DOHH2 (cell line): Measurements from ENCODE around the gene ITPR3.

ENCODE experiments used
- H3F3A ChIP-seq: fragments of 200-600 bp; sonication (generic), shearing (Covaris generic); 2 replicates; pipeline ENCODE4 v1.6.0; 2016; ENCODE audit warnings: antibody characterized with exemption, mild to moderate bottlenecking; ENCODE audit not compliant: control insufficient read depth, insufficient read depth
- H3K27ac ChIP-seq: fragments of 200-600 bp; sonication (generic); 2 replicates; pipeline ENCODE4 v1.5.1; 2014; ENCODE audit warnings: low read depth, mild to moderate bottlenecking, low read length, moderate library complexity
- H3K27me3 ChIP-seq: fragments of 200-600 bp; sonication (generic); 2 replicates; pipeline ENCODE4 v1.6.1; 2014; ENCODE audit warnings: mild to moderate bottlenecking, low read length, mixed read lengths; ENCODE audit not compliant: control insufficient read depth
- H3K36me3 ChIP-seq: fragments of 200-600 bp; sonication (generic); 2 replicates; pipeline ENCODE4 v1.6.1; 2014; ENCODE audit warnings: mild to moderate bottlenecking, low read length, moderate library complexity, mixed read lengths; ENCODE audit not compliant: control insufficient read depth
- H3K4me1 ChIP-seq: fragments of 200-600 bp; sonication (generic); 2 replicates; pipeline ENCODE4 v1.6.1; 2014; ENCODE audit warnings: mild to moderate bottlenecking, low read length, mixed read lengths; ENCODE audit not compliant: control insufficient read depth
- H3K4me2 ChIP-seq: fragments of 200-600 bp; sonication (generic); 2 replicates; pipeline ENCODE4 v1.6.0; 2014; ENCODE audit warnings: mild to moderate bottlenecking, low read length, moderate library complexity
- H3K4me3 ChIP-seq: fragments of 200-600 bp; sonication (generic); 2 replicates; pipeline ENCODE4 v1.5.1; 2014; ENCODE audit warnings: mild to moderate bottlenecking, low read length, mixed read lengths
- H3K79me2 ChIP-seq: fragments of 200-600 bp; sonication (generic); 2 replicates; pipeline ENCODE4 v1.6.1; 2014; ENCODE audit warnings: mild to moderate bottlenecking, low read length, mixed read lengths; ENCODE audit not compliant: control insufficient read depth
- H3K9me2 ChIP-seq: fragments of 200-600 bp; sonication (generic); replicated peaks from 2 replicates; pipeline ENCODE4 v1.6.1; 2014; ENCODE audit warnings: mild to moderate bottlenecking, low read length, mixed read lengths; ENCODE audit not compliant: control insufficient read depth
- H3K9me3 ChIP-seq: fragments of 200-600 bp; sonication (generic); 2 replicates; pipeline ENCODE4 v1.6.1; 2014; ENCODE audit warnings: antibody characterized with exemption, low read length, mixed read lengths; ENCODE audit not compliant: control insufficient read depth, insufficient read depth
- H4K20me1 ChIP-seq: fragments of 200-600 bp; sonication (generic); 2 replicates; pipeline ENCODE4 v1.6.0; 2014; ENCODE audit warnings: low read depth, mild to moderate bottlenecking, antibody characterized with exemption, low read length, moderate library complexity; ENCODE audit not compliant: control insufficient read depth, insufficient read depth
- EZH2phosphoT487 ChIP-seq: fragments of 200-600 bp; sonication (generic); IDR thresholded peaks from 2 replicates; pipeline ENCODE4 v1.6.1; 2017; ENCODE audit warnings: borderline replicate concordance, mild to moderate bottlenecking, antibody characterized with exemption, low read length, moderate library complexity, mixed read lengths
- TF ChIP-seq, protein P1 (sequence below): fragments of 200-600 bp; sonication (generic); IDR thresholded peaks from one replicate; pipeline ENCODE4 v1.5.1; 2014; ENCODE audit warnings: antibody characterized with exemption, mild to moderate bottlenecking, low read depth, low read length; ENCODE audit not compliant: poor library complexity, severe bottlenecking

ITPR3 gene

DNA sequence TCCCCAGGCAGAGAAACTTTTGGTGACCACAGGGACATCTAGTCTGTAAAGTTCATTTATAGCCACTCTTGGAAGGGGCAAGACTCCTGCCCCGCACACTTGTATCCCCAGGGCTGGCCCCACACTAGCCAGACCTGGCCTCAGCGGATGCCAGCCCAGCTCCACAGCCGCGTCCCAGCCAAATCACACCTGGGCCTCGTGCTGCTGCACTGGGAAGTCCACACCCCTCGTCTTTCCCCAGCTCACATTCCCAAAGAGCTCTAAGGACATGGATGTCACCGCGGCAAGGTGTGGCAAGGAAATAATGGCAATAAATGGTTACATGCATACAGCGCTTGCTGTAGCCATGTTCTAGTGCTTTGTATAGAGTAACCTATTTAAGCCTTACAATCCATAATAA is 117.0 kb downstream of the ITPR3 start:
- Histone ChIP-seq H3K27ac (no peak overlapping the region), H4K20me1 (no peaks in the 10 kb centered on the region), H3K4me2 (no peak overlapping the region), H3K9me3 (no peaks in the 10 kb centered on the region), H3K36me3 (no peaks in the 10 kb centered on the region), H3K4me1 (no peaks in the 10 kb centered on the region), H3K79me2 (no peaks in the 10 kb centered on the region), H3K9me2 (no peaks in the 10 kb centered on the region), H3K27me3 (peaks cover 15% of the 10 kb centered on the region), H3F3A (no peaks in the 10 kb centered on the region), H3K4me3 (no peak overlapping the region)
- TF ChIP-seq, protein P1, sequence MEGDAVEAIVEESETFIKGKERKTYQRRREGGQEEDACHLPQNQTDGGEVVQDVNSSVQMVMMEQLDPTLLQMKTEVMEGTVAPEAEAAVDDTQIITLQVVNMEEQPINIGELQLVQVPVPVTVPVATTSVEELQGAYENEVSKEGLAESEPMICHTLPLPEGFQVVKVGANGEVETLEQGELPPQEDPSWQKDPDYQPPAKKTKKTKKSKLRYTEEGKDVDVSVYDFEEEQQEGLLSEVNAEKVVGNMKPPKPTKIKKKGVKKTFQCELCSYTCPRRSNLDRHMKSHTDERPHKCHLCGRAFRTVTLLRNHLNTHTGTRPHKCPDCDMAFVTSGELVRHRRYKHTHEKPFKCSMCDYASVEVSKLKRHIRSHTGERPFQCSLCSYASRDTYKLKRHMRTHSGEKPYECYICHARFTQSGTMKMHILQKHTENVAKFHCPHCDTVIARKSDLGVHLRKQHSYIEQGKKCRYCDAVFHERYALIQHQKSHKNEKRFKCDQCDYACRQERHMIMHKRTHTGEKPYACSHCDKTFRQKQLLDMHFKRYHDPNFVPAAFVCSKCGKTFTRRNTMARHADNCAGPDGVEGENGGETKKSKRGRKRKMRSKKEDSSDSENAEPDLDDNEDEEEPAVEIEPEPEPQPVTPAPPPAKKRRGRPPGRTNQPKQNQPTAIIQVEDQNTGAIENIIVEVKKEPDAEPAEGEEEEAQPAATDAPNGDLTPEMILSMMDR: no peak
- TF ChIP-seq EZH2phosphoT487: no peak

DNA sequence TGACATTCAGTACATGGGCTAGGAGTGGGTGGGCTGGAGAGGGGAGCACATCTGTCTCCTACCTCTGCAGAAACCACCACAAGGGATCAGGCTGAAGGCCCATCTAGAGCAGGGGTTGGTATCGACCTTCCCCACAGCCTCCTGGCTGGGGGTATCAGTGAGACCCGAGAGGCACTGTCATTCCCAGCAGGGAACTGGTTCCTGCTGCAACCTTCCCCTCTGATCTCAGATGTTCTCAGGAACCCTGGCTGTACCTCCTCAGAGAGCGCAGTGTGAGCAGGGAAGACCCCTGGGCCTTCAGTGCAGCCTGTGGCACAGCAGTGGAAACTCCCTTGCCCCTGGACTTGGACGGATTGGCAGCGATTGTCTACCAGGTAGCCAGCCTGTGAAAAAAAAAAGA is 117.8 kb downstream of the ITPR3 start:
- no peaks in the 10 kb centered on the region for H3K36me3 ChIP-seq
- no peaks in the 10 kb centered on the region for H4K20me1 ChIP-seq
- no peaks in the 10 kb centered on the region for H3K79me2 ChIP-seq
- no peaks in the 10 kb centered on the region for H3K4me1 ChIP-seq
- no peak overlapping the region for H3K4me3 ChIP-seq
- H3K9me3 ChIP-seq: no peaks in the 10 kb centered on the region
- H3K9me2 ChIP-seq: no peaks in the 10 kb centered on the region
- no peak overlapping the region for H3K4me2 ChIP-seq
- no peak overlapping the region for H3K27ac ChIP-seq
- H3F3A ChIP-seq: no peaks in the 10 kb centered on the region
- H3K27me3 ChIP-seq: peaks cover 21% of the 10 kb centered on the region
- TF ChIP-seq, protein P1: no peak
- TF ChIP-seq EZH2phosphoT487: no peak

DNA sequence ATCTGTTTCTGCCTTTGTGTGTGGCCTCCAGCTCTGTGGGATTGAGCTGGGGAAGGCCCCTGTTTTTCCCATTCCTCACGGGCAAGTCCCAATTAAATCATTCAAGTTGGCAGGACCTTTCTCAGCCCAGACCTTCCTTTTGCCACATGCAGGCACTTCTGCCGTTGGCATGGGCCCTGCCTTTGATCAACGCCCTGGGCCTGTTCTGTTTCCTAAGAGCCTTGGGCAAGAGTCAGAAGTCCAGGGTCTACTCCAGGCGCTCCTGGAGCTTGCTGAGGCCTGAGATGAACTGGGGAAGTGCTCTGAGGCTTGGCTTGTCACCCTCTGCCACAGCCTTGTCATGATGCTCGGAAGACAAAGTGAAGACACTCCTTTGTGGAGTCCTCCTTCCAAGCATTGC is 118.4 kb downstream of the ITPR3 start:
- H3K4me2 ChIP-seq: no peak overlapping the region
- H3K27me3 ChIP-seq: peaks cover 26% of the 10 kb centered on the region
- H3K27ac ChIP-seq: no peak overlapping the region
- TF ChIP-seq, protein P1: no peak
- TF ChIP-seq EZH2phosphoT487: no peak
- H3K9me2 ChIP-seq: no peaks in the 10 kb centered on the region
- no peak overlapping the region for H3K4me3 ChIP-seq
- no peaks in the 10 kb centered on the region for H4K20me1 ChIP-seq
- no peaks in the 10 kb centered on the region for H3K36me3 ChIP-seq
- no peaks in the 10 kb centered on the region for H3K9me3 ChIP-seq
- no peaks in the 10 kb centered on the region for H3F3A ChIP-seq
- no peaks in the 10 kb centered on the region for H3K4me1 ChIP-seq
- no peaks in the 10 kb centered on the region for H3K79me2 ChIP-seq

DNA sequence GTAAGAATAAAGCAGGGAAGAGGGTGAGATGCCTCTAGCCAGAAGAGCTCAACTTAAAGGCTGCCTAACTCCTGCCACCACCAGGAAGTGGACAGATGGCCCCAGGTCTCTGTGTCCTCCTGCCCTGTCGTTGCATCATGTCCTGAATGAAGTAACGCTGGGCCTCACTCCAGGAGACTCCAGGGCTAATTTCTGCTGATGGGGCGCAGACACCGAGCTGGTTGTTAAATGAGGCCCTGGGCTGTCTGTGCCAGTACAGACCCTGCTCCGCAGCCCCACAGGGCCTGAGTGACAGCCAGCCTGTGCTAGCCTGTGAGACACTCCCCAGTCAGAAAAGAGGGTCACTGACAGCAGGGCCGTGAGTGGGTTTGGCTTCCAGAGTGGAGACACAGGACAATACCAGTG is 119.1 kb downstream of the ITPR3 start:
- H3K9me3 ChIP-seq: no peaks in the 10 kb centered on the region
- TF ChIP-seq, protein P1: no peak
- TF ChIP-seq EZH2phosphoT487: no peak
- no peak overlapping the region for H3K4me3 ChIP-seq
- no peaks in the 10 kb centered on the region for H4K20me1 ChIP-seq
- no peaks in the 10 kb centered on the region for H3K9me2 ChIP-seq
- no peaks in the 10 kb centered on the region for H3K79me2 ChIP-seq
- H3K27ac ChIP-seq: no peak overlapping the region
- no peak overlapping the region for H3K4me2 ChIP-seq
- H3K27me3 ChIP-seq: peaks cover 26% of the 10 kb centered on the region
- H3K36me3 ChIP-seq: no peaks in the 10 kb centered on the region
- H3F3A ChIP-seq: no peaks in the 10 kb centered on the region
- no peaks in the 10 kb centered on the region for H3K4me1 ChIP-seq
